Ishikawa (cell line): ENCODE measurements around the gene NT5C2.
A peak's percentile ranks its signal among the peaks of the same experiment; 100 is the strongest.

ENCODE experiments used
- CEBPB ChIP-seq: IDR thresholded peaks from 2 replicates; pipeline ENCODE4 v1.6.1; 2012
- EGR1 ChIP-seq: IDR thresholded peaks from 2 replicates; pipeline ENCODE4 v1.6.1; 2012
- EP300 ChIP-seq: IDR thresholded peaks from 2 replicates; pipeline ENCODE4 v1.6.1; 2012; ENCODE audit warnings: borderline replicate concordance
- FOXM1 ChIP-seq: IDR thresholded peaks from 2 replicates; pipeline ENCODE4 v1.6.1; 2012; ENCODE audit warnings: low read depth, borderline replicate concordance
- RAD21 ChIP-seq: IDR thresholded peaks from 2 replicates; pipeline ENCODE4 v1.6.1; 2012; ENCODE audit warnings: low read depth
- TAF1 ChIP-seq: IDR thresholded peaks from 2 replicates; pipeline ENCODE4 v1.6.1; 2012; ENCODE audit warnings: low read depth, mild to moderate bottlenecking
- TCF12 ChIP-seq: IDR thresholded peaks from 2 replicates; pipeline ENCODE4 v1.6.1; 2012; ENCODE audit warnings: low read depth
- TEAD4 ChIP-seq: IDR thresholded peaks from 2 replicates; pipeline ENCODE4 v1.6.1; 2012
- TF ChIP-seq, protein P1 (sequence below): IDR thresholded peaks from 2 replicates; pipeline ENCODE4 v1.6.1; 2012
- TF ChIP-seq, protein P2 (sequence below): IDR thresholded peaks from 2 replicates; pipeline ENCODE4 v1.6.1; 2012; ENCODE audit warnings: low read depth, mild to moderate bottlenecking

DNA sequence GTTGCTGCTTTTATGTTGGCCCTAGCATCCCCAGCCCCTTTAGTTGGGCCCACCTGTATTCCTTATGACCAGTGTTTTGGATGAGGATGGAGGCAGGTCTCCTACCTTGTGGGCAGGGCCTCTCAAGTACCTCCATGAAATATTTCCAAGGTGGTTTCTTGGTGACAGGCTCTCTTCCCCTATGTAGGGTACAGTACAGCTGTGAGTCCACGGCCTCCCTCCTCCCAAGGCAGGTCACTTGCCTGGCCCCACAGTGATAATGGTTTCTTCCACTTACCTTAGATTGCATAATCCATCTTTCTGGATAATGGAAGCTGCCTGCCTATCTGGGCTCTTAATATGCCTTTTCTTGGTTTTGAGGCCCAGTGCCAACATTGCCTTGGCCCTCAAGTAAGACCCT, 110.4 kb downstream of the NT5C2 start:
- no peak for TF ChIP-seq EP300
- TF ChIP-seq TAF1 = no peak
- TF ChIP-seq, protein P1, sequence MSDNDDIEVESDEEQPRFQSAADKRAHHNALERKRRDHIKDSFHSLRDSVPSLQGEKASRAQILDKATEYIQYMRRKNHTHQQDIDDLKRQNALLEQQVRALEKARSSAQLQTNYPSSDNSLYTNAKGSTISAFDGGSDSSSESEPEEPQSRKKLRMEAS = no peak
- no peak for TF ChIP-seq RAD21
- no peak for TF ChIP-seq FOXM1
- TF ChIP-seq, protein P2, sequence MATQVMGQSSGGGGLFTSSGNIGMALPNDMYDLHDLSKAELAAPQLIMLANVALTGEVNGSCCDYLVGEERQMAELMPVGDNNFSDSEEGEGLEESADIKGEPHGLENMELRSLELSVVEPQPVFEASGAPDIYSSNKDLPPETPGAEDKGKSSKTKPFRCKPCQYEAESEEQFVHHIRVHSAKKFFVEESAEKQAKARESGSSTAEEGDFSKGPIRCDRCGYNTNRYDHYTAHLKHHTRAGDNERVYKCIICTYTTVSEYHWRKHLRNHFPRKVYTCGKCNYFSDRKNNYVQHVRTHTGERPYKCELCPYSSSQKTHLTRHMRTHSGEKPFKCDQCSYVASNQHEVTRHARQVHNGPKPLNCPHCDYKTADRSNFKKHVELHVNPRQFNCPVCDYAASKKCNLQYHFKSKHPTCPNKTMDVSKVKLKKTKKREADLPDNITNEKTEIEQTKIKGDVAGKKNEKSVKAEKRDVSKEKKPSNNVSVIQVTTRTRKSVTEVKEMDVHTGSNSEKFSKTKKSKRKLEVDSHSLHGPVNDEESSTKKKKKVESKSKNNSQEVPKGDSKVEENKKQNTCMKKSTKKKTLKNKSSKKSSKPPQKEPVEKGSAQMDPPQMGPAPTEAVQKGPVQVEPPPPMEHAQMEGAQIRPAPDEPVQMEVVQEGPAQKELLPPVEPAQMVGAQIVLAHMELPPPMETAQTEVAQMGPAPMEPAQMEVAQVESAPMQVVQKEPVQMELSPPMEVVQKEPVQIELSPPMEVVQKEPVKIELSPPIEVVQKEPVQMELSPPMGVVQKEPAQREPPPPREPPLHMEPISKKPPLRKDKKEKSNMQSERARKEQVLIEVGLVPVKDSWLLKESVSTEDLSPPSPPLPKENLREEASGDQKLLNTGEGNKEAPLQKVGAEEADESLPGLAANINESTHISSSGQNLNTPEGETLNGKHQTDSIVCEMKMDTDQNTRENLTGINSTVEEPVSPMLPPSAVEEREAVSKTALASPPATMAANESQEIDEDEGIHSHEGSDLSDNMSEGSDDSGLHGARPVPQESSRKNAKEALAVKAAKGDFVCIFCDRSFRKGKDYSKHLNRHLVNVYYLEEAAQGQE = no peak
- no peak for TF ChIP-seq TEAD4
- TF ChIP-seq TCF12 = no peak
- 0 out of 2 replicates have a peak, but pooled peaks have one; percentile 19 for TF ChIP-seq CEBPB
- no peak for TF ChIP-seq EGR1
